Panc1 (cell line): Measurements from ENCODE around the gene WTAP.

ENCODE experiments used
- POLR2AphosphoS5 ChIP-seq: IDR thresholded peaks from 2 replicates; pipeline ENCODE4 v1.6.1; 2012; ENCODE audit warnings: mild to moderate bottlenecking, low read depth, low read length, moderate library complexity
- SIN3A ChIP-seq: IDR thresholded peaks from 2 replicates; pipeline ENCODE4 v1.6.1; 2012; ENCODE audit warnings: low read depth, mild to moderate bottlenecking, low read length, moderate library complexity, borderline replicate concordance; ENCODE audit not compliant: insufficient read depth
- TCF7L2 ChIP-seq: IDR thresholded peaks from 2 replicates; pipeline ENCODE4 v1.6.1; 2011; ENCODE audit warnings: mild to moderate bottlenecking, low read depth, low read length, inconsistent platforms
- TF ChIP-seq, protein P1 (sequence below): fragments of 450-650 bp; IDR thresholded peaks from 2 replicates; pipeline ENCODE4 v1.5.1; 2017; ENCODE audit warnings: mild to moderate bottlenecking

DNA sequence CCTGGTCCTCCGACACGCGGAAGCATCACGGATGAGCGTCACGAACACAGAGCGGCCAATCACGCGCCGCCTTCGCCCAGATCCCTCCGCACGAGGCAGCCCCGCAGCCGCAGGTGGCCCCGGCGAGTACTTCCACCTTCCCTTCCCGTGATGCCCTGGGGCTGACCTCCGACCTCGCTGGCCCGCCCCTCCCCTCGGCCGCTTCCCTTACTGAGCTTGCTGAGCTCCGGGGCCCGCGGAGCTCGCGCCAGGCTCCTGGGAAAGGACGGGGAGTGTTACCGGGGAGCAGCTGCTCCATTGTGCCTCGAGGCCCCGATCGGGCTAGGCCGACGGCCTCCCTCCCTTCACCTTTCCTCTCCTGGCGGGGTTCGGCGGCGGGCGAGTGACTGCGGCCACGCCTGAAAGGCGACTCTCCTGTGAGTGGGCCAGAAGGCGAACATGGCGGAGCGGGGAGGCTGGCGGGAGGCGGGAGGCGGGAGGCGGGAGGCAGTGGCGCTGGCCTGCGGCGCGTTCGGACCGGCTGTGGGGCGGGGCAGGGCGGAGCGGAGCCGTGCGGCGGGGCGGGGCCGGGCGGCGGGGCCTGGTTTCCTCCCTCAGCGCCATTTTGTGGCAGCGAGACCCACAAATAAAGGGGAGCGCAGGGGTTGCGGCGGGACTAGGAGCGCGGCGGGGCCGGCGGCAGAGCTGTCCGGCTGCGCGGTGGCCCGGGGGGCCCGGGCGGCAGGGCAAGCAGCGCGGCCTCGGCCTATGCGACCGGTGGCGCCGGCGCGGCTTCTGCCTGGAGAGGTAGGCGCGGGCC is at the start of gene WTAP:
- TF ChIP-seq, protein P1, sequence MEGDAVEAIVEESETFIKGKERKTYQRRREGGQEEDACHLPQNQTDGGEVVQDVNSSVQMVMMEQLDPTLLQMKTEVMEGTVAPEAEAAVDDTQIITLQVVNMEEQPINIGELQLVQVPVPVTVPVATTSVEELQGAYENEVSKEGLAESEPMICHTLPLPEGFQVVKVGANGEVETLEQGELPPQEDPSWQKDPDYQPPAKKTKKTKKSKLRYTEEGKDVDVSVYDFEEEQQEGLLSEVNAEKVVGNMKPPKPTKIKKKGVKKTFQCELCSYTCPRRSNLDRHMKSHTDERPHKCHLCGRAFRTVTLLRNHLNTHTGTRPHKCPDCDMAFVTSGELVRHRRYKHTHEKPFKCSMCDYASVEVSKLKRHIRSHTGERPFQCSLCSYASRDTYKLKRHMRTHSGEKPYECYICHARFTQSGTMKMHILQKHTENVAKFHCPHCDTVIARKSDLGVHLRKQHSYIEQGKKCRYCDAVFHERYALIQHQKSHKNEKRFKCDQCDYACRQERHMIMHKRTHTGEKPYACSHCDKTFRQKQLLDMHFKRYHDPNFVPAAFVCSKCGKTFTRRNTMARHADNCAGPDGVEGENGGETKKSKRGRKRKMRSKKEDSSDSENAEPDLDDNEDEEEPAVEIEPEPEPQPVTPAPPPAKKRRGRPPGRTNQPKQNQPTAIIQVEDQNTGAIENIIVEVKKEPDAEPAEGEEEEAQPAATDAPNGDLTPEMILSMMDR: no peak
- peak; percentile 88; the same call in 1 of the 2 replicates for TF ChIP-seq SIN3A
- TF ChIP-seq POLR2AphosphoS5: peak; percentile 97
- peak; percentile 69; the same call in 1 of the 2 replicates for TF ChIP-seq TCF7L2
